K562 (cell line): ENCODE results near the gene AURKB. TPM values are rescaled to one million over a fixed set of nuclear protein-coding genes. Genes with fewer than 3 reads are reported as not detected.

Experiments used
- ARHGAP35 ChIP-seq: fragments of 450-650 bp; IDR thresholded peaks from 2 replicates; pipeline ENCODE4 v1.6.1; 2018; ENCODE audit not compliant: partially characterized antibody
- CREBBP ChIP-seq: IDR thresholded peaks from one replicate; pipeline ENCODE4 v1.6.1; 2012; ENCODE audit warnings: low read depth, mild to moderate bottlenecking, control low read depth, inconsistent platforms, low read length
- MAZ ChIP-seq, 2 experiments: fragments of 450-650 bp in 1 of 2; sonication (generic) in 1 of 2; formaldehyde crosslinking; IDR thresholded peaks in 1 of 2; conservative IDR thresholded peaks in 1 of 2; 2 replicates each; pipeline versions ENCODE4 v1.4.0 to v1.5.0; 2020; ENCODE audit warnings: mild to moderate bottlenecking in 1 of 2, missing genetic modification reagents in 1 of 2
- MCM5 ChIP-seq: fragments of 450-650 bp; IDR thresholded peaks from 2 replicates; pipeline ENCODE4 v1.6.1; 2016; ENCODE audit warnings: low read depth
- TOE1 ChIP-seq, 2 experiments: fragments of 450-650 bp in 1 of 2; sonication (generic) in 1 of 2; formaldehyde crosslinking in 1 of 2; IDR thresholded peaks; 2 replicates each; pipeline versions ENCODE4 v1.7.1 to v1.8.0; 2016 to 2022; ENCODE audit warnings: borderline replicate concordance in 2 of 2, mild to moderate bottlenecking in 2 of 2, antibody characterized with exemption in 1 of 2, inconsistent platforms in 1 of 2, low read depth in 1 of 2, missing genetic modification reagents in 1 of 2, moderate library complexity in 1 of 2
- XRCC4 ChIP-seq: IDR thresholded peaks from one replicate; pipeline ENCODE4 v1.6.1; 2011; ENCODE audit not compliant: insufficient read depth, insufficient read length; ENCODE audit errors: extremely low read depth
- polyA plus RNA-seq, 8 experiments: library from polyadenylated mRNA; depleted of rRNA in 4 of 8; stranded (reverse) in 5 of 8; unstranded in 3 of 8; fragments of >200 nt; fragmentation: Nextera tagmentation in 2 of 8; fragmentation: Illumina TruSeq in 1 of 8; extraction: Ambion mirVana in 2 of 8; extraction: Trizol in 1 of 8; gene quantifications; 2 replicates each; pipeline versions ENCODE4 v1.2.1 to v1.2.3, GENCODE V29; 2011 to 2014; ENCODE audit warnings: inconsistent platforms in 1 of 8, missing spikeins in 1 of 8
- total RNA-seq, 7 experiments: library from RNA; depleted of rRNA in 6 of 7; stranded (reverse); fragments of >200 nt in 6 of 7; fragmentation: Illumina TruSeq in 2 of 7; extraction: Trizol in 2 of 7; gene quantifications; 2 replicates each; pipeline versions ENCODE4 v1.2.1 to v1.2.3, GENCODE V29; 2011 to 2021; ENCODE audit warnings: low replicate concordance in 1 of 7
- TF ChIP-seq, protein P1 (sequence below): fragments of 150-350 bp; IDR thresholded peaks from 2 replicates; pipeline ENCODE4 v1.6.1; 2014; ENCODE audit warnings: low read depth, mild to moderate bottlenecking, low read length, borderline replicate concordance
- TF ChIP-seq, protein P2 (sequence below), 2 experiments: fragments of 450-650 bp; IDR thresholded peaks; 2 replicates each; pipeline ENCODE4 v1.6.1; 2016; ENCODE audit warnings: mild to moderate bottlenecking in 2 of 2, borderline replicate concordance in 1 of 2, low read depth in 1 of 2, moderate library complexity in 1 of 2
- TF ChIP-seq, protein P3 (sequence below), 2 experiments: IDR thresholded peaks in 1 of 2; conservative IDR thresholded peaks in 1 of 2; 2 replicates each; pipeline ENCODE4 v1.6.1; 2016; ENCODE audit warnings: low read depth in 2 of 2, mild to moderate bottlenecking in 1 of 2, missing compliant biosample characterization in 1 of 2, missing genetic modification characterization in 1 of 2, moderate library complexity in 1 of 2

The AURKB gene
- total and polyA plus RNA-seq, 9 of the 15 experiments (the other 6 are each of a cell fraction or from before 2014, with no cell fraction given) = 27.2 to 114 (median 74.8) TPM

DNA sequence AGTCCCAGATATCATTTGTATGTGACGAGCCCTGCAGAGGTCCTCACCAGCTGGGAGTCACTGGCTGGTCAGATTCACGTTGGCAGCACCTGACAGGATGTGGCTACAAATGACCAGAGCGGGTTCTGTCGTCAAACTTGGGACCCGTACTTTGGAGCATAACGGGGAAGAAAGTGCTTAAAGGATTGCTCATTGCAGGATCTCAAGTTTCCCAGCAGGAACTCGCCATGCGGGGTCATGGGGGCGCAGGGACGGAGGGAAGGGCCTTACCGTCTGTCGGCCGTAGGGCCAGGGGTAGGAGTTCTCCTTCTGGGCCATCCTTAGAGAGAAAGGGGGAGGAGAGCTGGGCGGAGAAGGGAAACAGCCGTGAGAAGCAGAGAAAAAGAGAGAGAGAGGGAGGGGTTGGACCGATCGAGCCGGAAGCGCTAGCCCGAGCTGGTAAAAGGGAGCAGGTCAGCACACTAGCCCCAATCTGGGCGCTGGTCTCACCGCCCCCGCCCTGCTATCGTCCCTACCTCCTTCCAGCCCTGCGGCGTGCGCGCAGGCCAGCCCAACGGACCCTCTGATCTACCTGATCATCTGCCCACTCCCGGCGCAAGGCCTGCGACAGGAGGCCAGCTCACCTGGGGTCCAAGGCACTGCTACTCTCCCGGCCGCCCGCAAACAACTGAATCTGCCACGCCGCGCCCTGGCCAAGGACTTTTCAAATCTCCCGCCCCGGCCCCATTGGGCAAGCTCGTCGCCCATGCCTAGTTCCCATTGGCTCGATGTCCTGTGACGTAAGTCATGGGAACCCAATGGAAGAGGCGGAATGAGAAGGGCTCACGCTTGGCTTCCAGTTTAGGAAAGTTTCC is at the start of gene AURKB (continued):
- TF ChIP-seq, protein P1, sequence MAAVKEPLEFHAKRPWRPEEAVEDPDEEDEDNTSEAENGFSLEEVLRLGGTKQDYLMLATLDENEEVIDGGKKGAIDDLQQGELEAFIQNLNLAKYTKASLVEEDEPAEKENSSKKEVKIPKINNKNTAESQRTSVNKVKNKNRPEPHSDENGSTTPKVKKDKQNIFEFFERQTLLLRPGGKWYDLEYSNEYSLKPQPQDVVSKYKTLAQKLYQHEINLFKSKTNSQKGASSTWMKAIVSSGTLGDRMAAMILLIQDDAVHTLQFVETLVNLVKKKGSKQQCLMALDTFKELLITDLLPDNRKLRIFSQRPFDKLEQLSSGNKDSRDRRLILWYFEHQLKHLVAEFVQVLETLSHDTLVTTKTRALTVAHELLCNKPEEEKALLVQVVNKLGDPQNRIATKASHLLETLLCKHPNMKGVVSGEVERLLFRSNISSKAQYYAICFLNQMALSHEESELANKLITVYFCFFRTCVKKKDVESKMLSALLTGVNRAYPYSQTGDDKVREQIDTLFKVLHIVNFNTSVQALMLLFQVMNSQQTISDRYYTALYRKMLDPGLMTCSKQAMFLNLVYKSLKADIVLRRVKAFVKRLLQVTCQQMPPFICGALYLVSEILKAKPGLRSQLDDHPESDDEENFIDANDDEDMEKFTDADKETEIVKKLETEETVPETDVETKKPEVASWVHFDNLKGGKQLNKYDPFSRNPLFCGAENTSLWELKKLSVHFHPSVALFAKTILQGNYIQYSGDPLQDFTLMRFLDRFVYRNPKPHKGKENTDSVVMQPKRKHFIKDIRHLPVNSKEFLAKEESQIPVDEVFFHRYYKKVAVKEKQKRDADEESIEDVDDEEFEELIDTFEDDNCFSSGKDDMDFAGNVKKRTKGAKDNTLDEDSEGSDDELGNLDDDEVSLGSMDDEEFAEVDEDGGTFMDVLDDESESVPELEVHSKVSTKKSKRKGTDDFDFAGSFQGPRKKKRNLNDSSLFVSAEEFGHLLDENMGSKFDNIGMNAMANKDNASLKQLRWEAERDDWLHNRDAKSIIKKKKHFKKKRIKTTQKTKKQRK = no peak
- TF ChIP-seq XRCC4 (no peak), MCM5 (no peak), CREBBP (no peak), MAZ (CRISPR knock-in tag; conservative IDR thresholded peaks at IDR 0.05 in 1 of 2, IDR thresholded peaks at IDR 0.05 in 1 of 2) (no peak; a peak in 2 of 4 replicates), TOE1 (IDR thresholded peaks at IDR 0.05; ENCODE audit: borderline replicate concordance) (no peak), TOE1 (CRISPR knock-in tag; IDR thresholded peaks at IDR 0.05; ENCODE audit: borderline replicate concordance, low read depth) (peak; percentile 81; the same call in 1 of the 2 replicates), ARHGAP35 (no peak)
- TF ChIP-seq, protein P2, sequence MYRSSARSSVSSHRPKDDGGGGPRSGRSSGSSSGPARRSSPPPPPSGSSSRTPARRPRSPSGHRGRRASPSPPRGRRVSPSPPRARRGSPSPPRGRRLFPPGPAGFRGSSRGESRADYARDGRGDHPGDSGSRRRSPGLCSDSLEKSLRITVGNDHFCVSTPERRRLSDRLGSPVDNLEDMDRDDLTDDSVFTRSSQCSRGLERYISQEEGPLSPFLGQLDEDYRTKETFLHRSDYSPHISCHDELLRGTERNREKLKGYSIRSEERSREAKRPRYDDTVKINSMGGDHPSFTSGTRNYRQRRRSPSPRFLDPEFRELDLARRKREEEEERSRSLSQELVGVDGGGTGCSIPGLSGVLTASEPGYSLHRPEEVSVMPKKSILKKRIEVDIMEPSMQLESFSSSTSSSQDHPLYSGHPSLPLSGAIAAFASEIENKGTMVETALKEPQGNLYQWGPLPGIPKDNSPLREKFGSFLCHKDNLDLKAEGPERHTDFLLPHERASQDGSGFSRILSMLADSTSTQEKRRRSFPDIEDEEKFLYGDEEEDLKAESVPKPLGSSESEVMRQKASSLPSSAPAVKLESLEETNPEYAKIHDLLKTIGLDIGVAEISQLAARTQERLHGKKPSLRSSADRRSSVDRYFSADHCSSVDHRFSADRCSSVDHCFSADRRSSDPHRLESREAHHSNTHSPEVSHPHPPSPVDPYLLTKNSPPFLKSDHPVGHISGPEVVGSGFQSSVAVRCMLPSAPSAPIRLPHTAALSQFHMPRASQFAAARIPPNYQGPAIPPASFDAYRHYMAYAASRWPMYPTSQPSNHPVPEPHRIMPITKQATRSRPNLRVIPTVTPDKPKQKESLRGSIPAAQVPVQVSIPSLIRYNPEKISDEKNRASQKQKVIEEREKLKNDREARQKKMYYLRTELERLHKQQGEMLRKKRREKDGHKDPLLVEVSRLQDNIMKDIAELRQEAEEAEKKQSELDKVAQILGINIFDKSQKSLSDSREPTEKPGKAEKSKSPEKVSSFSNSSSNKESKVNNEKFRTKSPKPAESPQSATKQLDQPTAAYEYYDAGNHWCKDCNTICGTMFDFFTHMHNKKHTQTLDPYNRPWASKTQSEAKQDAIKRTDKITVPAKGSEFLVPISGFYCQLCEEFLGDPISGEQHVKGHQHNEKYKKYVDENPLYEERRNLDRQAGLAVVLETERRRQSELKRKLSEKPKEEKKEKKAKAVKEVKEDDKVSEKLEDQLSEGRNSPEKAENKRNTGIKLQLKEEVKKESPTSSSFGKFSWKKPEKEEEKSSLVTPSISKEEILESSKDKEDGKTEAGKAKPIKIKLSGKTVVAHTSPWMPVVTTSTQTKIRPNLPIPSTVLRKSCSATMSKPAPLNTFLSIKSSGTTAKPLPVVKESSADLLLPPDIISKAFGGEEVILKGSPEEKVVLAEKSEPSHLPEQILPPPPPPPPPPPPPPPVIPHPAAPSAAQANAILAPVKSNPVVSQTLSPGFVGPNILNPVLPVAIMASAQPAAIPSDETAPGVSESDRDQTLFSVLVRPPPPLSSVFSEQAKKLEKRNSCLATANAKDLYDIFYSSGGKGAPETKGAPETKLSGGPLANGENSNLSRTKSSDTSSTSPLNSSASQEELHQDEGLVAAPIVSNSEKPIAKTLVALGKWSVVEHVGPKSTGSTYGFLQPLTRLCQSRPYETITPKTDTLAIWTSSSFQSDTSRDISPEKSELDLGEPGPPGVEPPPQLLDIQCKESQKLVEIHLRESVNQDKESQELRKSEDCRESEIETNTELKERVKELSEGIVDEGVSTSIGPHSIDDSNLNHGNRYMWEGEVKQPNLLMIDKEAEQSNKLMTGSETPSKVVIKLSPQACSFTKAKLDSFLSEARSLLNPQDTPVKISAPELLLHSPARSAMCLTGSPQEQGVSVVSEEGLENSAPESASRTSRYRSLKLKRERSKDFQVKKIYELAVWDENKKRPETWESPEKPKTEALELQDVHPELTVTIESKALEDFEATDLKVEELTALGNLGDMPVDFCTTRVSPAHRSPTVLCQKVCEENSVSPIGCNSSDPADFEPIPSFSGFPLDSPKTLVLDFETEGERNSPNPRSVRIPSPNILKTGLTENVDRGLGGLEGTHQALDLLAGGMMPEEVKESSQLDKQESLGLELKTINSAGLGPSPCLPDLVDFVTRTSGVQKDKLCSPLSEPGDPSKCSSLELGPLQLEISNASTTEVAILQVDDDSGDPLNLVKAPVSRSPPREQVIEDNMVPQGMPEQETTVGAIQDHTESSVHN (IDR thresholded peaks at IDR 0.05; ENCODE audit: borderline replicate concordance in 1 of 2, low read depth in 1 of 2) = no peak
- TF ChIP-seq, protein P3, sequence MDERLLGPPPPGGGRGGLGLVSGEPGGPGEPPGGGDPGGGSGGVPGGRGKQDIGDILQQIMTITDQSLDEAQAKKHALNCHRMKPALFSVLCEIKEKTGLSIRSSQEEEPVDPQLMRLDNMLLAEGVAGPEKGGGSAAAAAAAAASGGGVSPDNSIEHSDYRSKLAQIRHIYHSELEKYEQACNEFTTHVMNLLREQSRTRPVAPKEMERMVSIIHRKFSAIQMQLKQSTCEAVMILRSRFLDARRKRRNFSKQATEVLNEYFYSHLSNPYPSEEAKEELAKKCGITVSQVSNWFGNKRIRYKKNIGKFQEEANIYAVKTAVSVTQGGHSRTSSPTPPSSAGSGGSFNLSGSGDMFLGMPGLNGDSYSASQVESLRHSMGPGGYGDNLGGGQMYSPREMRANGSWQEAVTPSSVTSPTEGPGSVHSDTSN (CRISPR knock-in tag; IDR thresholded peaks at IDR 0.05; ENCODE audit: low read depth) = no peak
- TF ChIP-seq, protein P3 (tag; conservative IDR thresholded peaks at IDR 0.05; ENCODE audit: low read depth) = no peak
